Kidney epithelial cell (primary cell): ENCODE data around the gene ZBP1. TPM values are rescaled to one million over a fixed set of nuclear protein-coding genes. Genes with fewer than 3 reads are reported as not detected.

Source experiments
- DNase-seq: peaks from one replicate; pipeline ENCODE4 v3.0.0-alpha.2; 2010; ENCODE audit warnings: low read depth
- H3K27me3 ChIP-seq: 2 replicates; pipeline ENCODE4 v1.6.0; 2011; ENCODE audit warnings: low read length; ENCODE audit not compliant: control insufficient read depth, insufficient read depth
- H3K36me3 ChIP-seq: 2 replicates; pipeline ENCODE4 v1.5.1; 2011; ENCODE audit warnings: low read length; ENCODE audit not compliant: control insufficient read depth, insufficient read depth
- H3K4me3 ChIP-seq: 2 replicates; pipeline ENCODE4 v1.5.1; 2011; ENCODE audit warnings: low read depth, mild to moderate bottlenecking, control low read depth, low read length
- CTCF ChIP-seq: IDR thresholded peaks from 2 replicates; pipeline ENCODE4 v1.5.1; 2011; ENCODE audit warnings: mild to moderate bottlenecking, moderate library complexity, low read length, control low read depth, inconsistent platforms; ENCODE audit not compliant: insufficient read depth, poor library complexity, severe bottlenecking
- total RNA-seq: library from RNA; depleted of rRNA; stranded (reverse); fragments of >200 nt; gene quantifications from 2 replicates; pipeline ENCODE4 v1.2.3, GENCODE V29; 2015

ZBP1 gene
- total RNA-seq, 1 donor from 2014 or later = not detected

GRCh38 chr20:57566399-57566798 is 53.8 kb downstream of the ZBP1 start:
- Histone ChIP-seq H3K4me3 (no peak overlapping the region), H3K27me3 (peaks cover 32% of the 10 kb centered on the region), H3K36me3 (no peaks in the 10 kb centered on the region)
- DNase-seq = no peak
- no peak for TF ChIP-seq CTCF

- no peak for DNase-seq
- Histone ChIP-seq H3K27me3 (peaks cover 29% of the 10 kb centered on the region), H3K36me3 (no peaks in the 10 kb centered on the region), H3K4me3 (no peak overlapping the region)
- TF ChIP-seq CTCF = no peak
Measured at GRCh38 chr20:57564951-57565642, 55.1 kb downstream of the ZBP1 start.

- H3K4me3 ChIP-seq = no peak overlapping the region
- DNase-seq = no peak
- peaks cover 33% of the 10 kb centered on the region for H3K27me3 ChIP-seq
- TF ChIP-seq CTCF = no peak
- H3K36me3 ChIP-seq = no peaks in the 10 kb centered on the region
Measured at GRCh38 chr20:57564180-57564802, 55.9 kb downstream of the ZBP1 start.

- DNase-seq = no peak
- TF ChIP-seq CTCF = no peak
Measured at GRCh38 chr20:57563522-57563921, 56.7 kb downstream of the ZBP1 start.

GRCh38 chr20:57562541-57563465 is 57.4 kb downstream of the ZBP1 start:
- no peak overlapping the region for H3K4me3 ChIP-seq
- DNase-seq = no peak
- no peak for TF ChIP-seq CTCF
- H3K36me3 ChIP-seq = no peaks in the 10 kb centered on the region
- H3K27me3 ChIP-seq = peaks cover 24% of the 10 kb centered on the region

More at GRCh38 chr20:57563522-57563921, 56.7 kb downstream of the ZBP1 start:
- no peaks in the 10 kb centered on the region for H3K36me3 ChIP-seq
- H3K27me3 ChIP-seq = peaks cover 28% of the 10 kb centered on the region
- no peak overlapping the region for H3K4me3 ChIP-seq
